AG09309 (cell line): ENCODE results near the gene BCL2L15.

ENCODE experiments used
- DNase-seq: peaks from one replicate; pipeline ENCODE4 v3.0.0-alpha.2; 2010; ENCODE audit warnings: low read depth
- H3K4me3 ChIP-seq: 2 replicates; pipeline ENCODE4 v1.5.1; 2011; ENCODE audit warnings: mild to moderate bottlenecking, low read depth, low read length, moderate library complexity; ENCODE audit not compliant: control insufficient read depth
- CTCF ChIP-seq: IDR thresholded peaks from 2 replicates; pipeline ENCODE4 v1.5.1; 2011; ENCODE audit warnings: mild to moderate bottlenecking, low read depth, low read length, inconsistent platforms; ENCODE audit not compliant: insufficient read depth, control insufficient read depth; ENCODE audit errors: missing control alignments

BCL2L15 gene

GRCh38 chr1:113905435-113905861 lies 18.1 kb upstream of the BCL2L15 start:
- TF ChIP-seq CTCF: no peak
- H3K4me3 ChIP-seq: peak overlapping the region; percentile 97
- DNase-seq: no peak

- DNase-seq: peak; percentile 99
- peak within 1 kb of the TSS; percentile 97 for H3K4me3 ChIP-seq
- TF ChIP-seq CTCF: peak; percentile 88
These were observed 17.5 kb upstream of the BCL2L15 start, which contains the start of the genes AP4B1 and DCLRE1B for GRCh38 chr1:113904674-113905434. Gene AP4B1, minus strand, starts transcription at chr1:113904799. Its CDS starts 82 bp downstream, at chr1:113904717. Gene DCLRE1B, plus strand, starts transcription at chr1:113905326. Its CDS starts 261 bp downstream, at chr1:113905587.

- no peak for DNase-seq
- no peak for TF ChIP-seq CTCF
These were observed 16.9 kb upstream of the BCL2L15 start for GRCh38 chr1:113904293-113904673.

GRCh38 chr1:113903501-113904292 lies 16.3 kb upstream of the BCL2L15 start:
- no peak for TF ChIP-seq CTCF
- peak overlapping the region; percentile 97 for H3K4me3 ChIP-seq
- no peak for DNase-seq

More at GRCh38 chr1:113904293-113904673, 16.9 kb upstream of the BCL2L15 start:
- H3K4me3 ChIP-seq: peak overlapping the region; percentile 97

- no peak for DNase-seq
- no peak for TF ChIP-seq CTCF
- no peak overlapping the region for H3K4me3 ChIP-seq
These were observed 13.8 kb upstream of the BCL2L15 start for GRCh38 chr1:113901191-113901590.

GRCh38 chr1:113899111-113899510 lies 11.7 kb upstream of the BCL2L15 start:
- DNase-seq: no peak
- no peak for TF ChIP-seq CTCF
- no peak overlapping the region for H3K4me3 ChIP-seq
